ENCODE data around the gene OR2A7.
"Not testable (repeated sequence)": the region's sequence is repeated elsewhere in the genome, so short reads cannot be mapped to it uniquely, and the experiment has no call there.

OR2A7 gene

DNA sequence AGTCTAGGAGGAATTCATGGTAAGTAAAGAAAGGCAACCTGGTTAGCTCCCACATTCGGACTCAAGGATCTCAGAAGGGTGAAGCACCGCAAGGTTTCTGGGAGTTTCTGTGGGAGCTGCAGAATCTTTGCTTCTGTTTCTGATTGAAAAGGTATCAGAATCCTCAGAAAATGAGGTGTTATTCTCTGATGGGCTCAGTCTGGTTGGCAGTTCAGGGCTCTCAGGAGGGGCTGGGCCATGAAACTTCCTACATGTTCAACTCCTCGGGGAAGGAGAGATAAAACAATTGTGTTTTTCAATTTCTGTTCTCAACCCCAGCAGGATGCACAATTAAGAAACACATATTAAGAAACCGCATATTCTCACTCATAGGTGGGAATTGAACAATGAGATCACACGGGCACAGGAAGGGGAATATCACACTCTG lies 9.1 kb downstream of the OR2A7 start:
- Histone ChIP-seq H3K9me3 (ENCODE audit: control insufficient read depth, low read length) (no peaks in the 10 kb centered on the region), H3K4me1 (ENCODE audit: control insufficient read depth, insufficient read depth, low read length) (no peaks in the 10 kb centered on the region), H3K36me3 (ENCODE audit: control insufficient read depth, insufficient read depth, low read length) (no peaks in the 10 kb centered on the region), H3K4me3 (ENCODE audit: insufficient read depth, low read depth, low read length) (no peak overlapping the region), H3K27ac (ENCODE audit: insufficient read depth, low read depth, low read length, poor library complexity, severe bottlenecking) (no peak overlapping the region), H3K27me3 (ENCODE audit: control insufficient read depth, insufficient read depth, low read length, poor library complexity, severe bottlenecking) (no peaks in the 10 kb centered on the region)
- WGBS, 2 experiments = 84 to 92% methylated on average over 5 of the region's 5 CpGs

DNA sequence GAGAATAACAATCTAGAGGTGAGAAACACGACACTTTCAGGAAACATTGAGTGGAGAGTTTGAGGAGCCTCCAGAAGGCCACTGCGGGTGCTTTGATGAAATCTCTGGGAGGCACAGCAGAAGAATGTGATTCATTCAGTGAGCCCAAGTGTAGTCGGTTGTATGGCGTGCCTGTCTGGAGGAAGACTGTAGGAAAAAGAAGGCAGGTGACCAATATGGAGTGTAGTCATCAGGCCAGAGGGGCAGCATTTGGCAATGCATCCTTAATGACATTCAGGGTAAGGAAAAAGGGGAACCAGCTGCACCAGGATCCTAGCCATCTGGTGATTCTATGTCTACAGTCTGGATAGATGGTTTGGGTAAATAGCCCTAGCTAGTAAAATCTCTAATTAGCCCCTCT lies 12.3 kb downstream of the OR2A7 start:
- H3K4me1 ChIP-seq (ENCODE audit: control insufficient read depth, insufficient read depth, low read length); H3K27me3 ChIP-seq (ENCODE audit: control insufficient read depth, insufficient read depth, low read length, poor library complexity, severe bottlenecking); H3K27ac ChIP-seq (ENCODE audit: insufficient read depth, low read depth, low read length, poor library complexity, severe bottlenecking); H3K36me3 ChIP-seq (ENCODE audit: control insufficient read depth, insufficient read depth, low read length); H3K9me3 ChIP-seq (ENCODE audit: control insufficient read depth, low read length); H3K4me3 ChIP-seq (ENCODE audit: insufficient read depth, low read depth, low read length): not testable (repeated sequence)
- no CpG with 5 or more reads among the region's 4 CpGs for WGBS, 2 experiments

DNA sequence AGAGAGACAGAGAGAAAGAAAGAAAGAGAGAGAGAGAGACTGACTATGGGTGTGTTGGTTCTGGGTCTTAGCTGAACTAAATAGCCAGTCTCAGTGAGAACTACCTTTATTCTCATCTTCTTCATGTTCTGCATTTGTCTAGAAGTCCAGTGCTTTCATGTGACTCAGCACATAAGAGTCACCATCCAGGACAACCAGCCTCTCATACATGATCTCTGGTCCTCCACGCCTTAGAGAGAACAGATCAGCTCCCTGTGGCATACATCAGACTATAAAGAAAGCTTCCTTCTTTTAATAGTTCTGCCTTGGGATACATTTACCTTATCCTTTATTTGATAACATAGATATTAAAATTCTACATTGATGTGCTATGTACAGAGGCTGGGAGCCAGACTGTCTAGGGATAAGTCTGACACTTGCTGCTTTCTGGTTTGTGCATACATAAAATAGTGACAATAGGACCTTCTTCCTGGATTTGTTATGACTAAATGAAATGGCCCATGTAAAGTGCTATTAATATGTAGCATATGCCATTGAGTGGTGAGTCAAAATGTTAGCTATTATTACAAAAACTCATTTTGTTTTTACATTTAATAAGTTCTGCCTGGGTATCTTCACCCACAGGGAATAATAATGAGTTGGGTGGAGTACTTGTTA lies 16.8 kb downstream of the OR2A7 start:
- H3K9me3 ChIP-seq (ENCODE audit: control insufficient read depth, low read length); H3K27me3 ChIP-seq (ENCODE audit: control insufficient read depth, insufficient read depth, low read length, poor library complexity, severe bottlenecking); H3K36me3 ChIP-seq (ENCODE audit: control insufficient read depth, insufficient read depth, low read length); H3K4me3 ChIP-seq (ENCODE audit: insufficient read depth, low read depth, low read length); H3K27ac ChIP-seq (ENCODE audit: insufficient read depth, low read depth, low read length, poor library complexity, severe bottlenecking); H3K4me1 ChIP-seq (ENCODE audit: control insufficient read depth, insufficient read depth, low read length): not testable (repeated sequence)
- no CpG with 5 or more reads among the region's 1 CpG for WGBS, 2 experiments

DNA sequence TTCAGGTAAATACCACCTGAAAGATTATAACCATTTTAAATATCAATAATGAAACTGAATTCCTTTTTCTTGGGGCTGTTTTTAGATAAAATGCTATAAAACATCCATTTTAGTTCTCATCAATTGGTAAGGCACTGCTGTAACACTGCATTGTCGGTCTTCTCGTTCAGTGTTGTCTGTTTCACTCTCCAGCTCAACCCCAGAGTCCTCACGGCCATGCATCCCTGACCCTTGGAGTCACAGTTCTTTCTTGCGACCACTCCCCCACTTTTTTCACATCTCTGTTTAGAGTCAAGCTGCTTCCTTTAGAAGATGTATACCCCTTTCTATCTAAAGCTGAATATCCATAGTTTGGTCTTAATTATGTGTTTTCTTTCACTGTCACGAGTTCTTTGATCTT lies 17.6 kb downstream of the OR2A7 start:
- H3K4me3 ChIP-seq (ENCODE audit: insufficient read depth, low read depth, low read length); H3K27ac ChIP-seq (ENCODE audit: insufficient read depth, low read depth, low read length, poor library complexity, severe bottlenecking); H3K36me3 ChIP-seq (ENCODE audit: control insufficient read depth, insufficient read depth, low read length); H3K27me3 ChIP-seq (ENCODE audit: control insufficient read depth, insufficient read depth, low read length, poor library complexity, severe bottlenecking); H3K4me1 ChIP-seq (ENCODE audit: control insufficient read depth, insufficient read depth, low read length); H3K9me3 ChIP-seq (ENCODE audit: control insufficient read depth, low read length): not testable (repeated sequence)
- WGBS, 2 experiments = no CpG with 5 or more reads among the region's 5 CpGs

DNA sequence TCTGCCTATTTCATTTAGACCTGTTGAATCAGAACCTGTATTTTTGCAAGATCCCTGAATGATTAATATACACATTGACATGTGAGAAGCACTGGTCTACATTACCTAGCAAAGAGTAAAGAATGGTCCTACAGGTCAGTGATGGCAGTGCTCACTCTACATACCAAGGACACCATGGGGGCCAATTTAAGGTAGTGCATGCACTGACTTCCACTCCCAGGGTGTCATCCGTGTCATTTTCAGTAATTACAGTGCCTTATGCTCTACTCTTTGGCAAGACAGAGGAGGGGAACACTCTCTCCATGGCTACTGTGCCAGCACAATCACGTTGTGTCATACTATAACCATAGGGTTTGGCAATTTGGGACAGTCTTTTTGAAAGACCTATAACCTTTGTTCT lies 19.2 kb downstream of the OR2A7 start:
- WGBS, 2 experiments = no CpG with 5 or more reads among the region's 2 CpGs
- H3K36me3 ChIP-seq (ENCODE audit: control insufficient read depth, insufficient read depth, low read length); H3K27me3 ChIP-seq (ENCODE audit: control insufficient read depth, insufficient read depth, low read length, poor library complexity, severe bottlenecking); H3K4me1 ChIP-seq (ENCODE audit: control insufficient read depth, insufficient read depth, low read length); H3K9me3 ChIP-seq (ENCODE audit: control insufficient read depth, low read length); H3K27ac ChIP-seq (ENCODE audit: insufficient read depth, low read depth, low read length, poor library complexity, severe bottlenecking); H3K4me3 ChIP-seq (ENCODE audit: insufficient read depth, low read depth, low read length): not testable (repeated sequence)

DNA sequence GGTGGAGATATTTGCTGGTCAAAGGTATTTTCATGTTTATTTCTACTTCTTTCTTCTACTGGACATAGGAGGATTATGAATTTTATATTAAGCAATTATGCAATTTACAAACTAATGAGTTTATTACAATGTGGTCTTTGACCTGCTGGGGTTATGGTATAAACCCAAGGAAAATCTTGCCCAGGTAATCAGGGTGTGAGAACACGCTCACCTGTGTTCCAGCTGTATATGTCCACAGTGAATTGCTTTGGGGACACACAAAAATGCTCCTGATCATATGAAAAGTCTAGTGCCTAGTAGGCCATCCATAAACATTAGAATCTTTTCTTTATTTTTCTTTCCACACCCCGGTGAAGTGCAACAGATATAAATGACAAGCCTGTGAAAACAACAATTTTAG lies 25.2 kb downstream of the OR2A7 start, which contains the start of gene OR2A42:
Gene OR2A42, minus strand, starts transcription at position 241 of the 400 bp plus-strand sequence. CDS start 6,762 bp downstream, outside the sequence.
- not testable (repeated sequence) for H3K9me3 ChIP-seq (ENCODE audit: control insufficient read depth, low read length); H3K4me3 ChIP-seq (ENCODE audit: insufficient read depth, low read depth, low read length); H3K27me3 ChIP-seq (ENCODE audit: control insufficient read depth, insufficient read depth, low read length, poor library complexity, severe bottlenecking); H3K4me1 ChIP-seq (ENCODE audit: control insufficient read depth, insufficient read depth, low read length); H3K36me3 ChIP-seq (ENCODE audit: control insufficient read depth, insufficient read depth, low read length); H3K27ac ChIP-seq (ENCODE audit: insufficient read depth, low read depth, low read length, poor library complexity, severe bottlenecking)
- no CpG with 5 or more reads among the region's 2 CpGs for WGBS, 2 experiments

DNA sequence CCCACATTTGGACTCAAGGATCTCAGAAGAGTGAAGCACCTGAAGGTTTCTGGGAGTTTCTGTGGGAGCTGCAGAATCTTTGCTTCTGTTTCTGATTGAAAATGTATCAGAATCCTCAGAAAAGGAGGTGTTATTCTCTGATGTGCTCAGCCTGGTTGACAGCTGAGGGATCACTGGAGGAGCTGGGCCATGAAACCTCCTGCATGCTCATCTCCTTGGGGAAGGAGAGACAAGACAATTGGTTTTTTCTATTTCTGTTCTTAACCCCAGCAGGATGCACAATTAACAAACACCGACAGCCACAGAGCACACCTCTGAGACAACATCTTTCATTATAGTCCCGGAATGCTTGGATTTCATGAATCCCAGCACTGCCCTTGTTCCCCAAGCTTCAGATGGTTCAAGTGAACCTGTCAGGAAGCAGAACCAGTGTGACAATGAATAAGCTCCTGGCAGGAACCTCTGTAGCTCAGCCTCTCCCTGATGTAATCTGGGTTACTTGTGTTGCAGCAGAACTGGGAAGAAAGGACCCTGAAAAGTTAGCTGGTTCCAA lies 26.0 kb downstream of the OR2A7 start:
- not testable (repeated sequence) for H3K9me3 ChIP-seq (ENCODE audit: control insufficient read depth, low read length); H3K36me3 ChIP-seq (ENCODE audit: control insufficient read depth, insufficient read depth, low read length); H3K4me3 ChIP-seq (ENCODE audit: insufficient read depth, low read depth, low read length); H3K27ac ChIP-seq (ENCODE audit: insufficient read depth, low read depth, low read length, poor library complexity, severe bottlenecking); H3K27me3 ChIP-seq (ENCODE audit: control insufficient read depth, insufficient read depth, low read length, poor library complexity, severe bottlenecking); H3K4me1 ChIP-seq (ENCODE audit: control insufficient read depth, insufficient read depth, low read length)
- WGBS, 2 experiments = 43 to 44% methylated on average over 1 of the region's 2 CpGs

DNA sequence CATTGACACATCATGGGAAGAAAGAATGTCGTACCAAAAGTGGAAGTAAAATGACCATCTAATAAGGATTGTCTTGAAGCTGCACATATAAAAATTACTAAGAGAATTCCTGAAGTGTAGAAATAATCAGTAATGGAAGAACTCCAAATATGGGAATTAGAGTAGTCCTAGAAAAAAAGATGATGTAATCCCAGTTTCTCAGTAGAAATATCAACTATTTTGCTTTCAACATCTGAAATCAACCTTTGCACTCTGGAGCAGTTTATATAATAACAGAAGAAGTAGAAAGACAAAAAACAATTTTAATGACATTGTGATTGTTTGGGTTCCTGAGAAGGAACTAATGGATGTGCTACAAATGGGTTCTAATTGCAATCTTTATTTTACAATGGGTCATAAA lies 31.6 kb downstream of the OR2A7 start:
- not testable (repeated sequence) for H3K9me3 ChIP-seq (ENCODE audit: control insufficient read depth, low read length); H3K27ac ChIP-seq (ENCODE audit: insufficient read depth, low read depth, low read length, poor library complexity, severe bottlenecking); H3K4me3 ChIP-seq (ENCODE audit: insufficient read depth, low read depth, low read length); H3K4me1 ChIP-seq (ENCODE audit: control insufficient read depth, insufficient read depth, low read length); H3K36me3 ChIP-seq (ENCODE audit: control insufficient read depth, insufficient read depth, low read length); H3K27me3 ChIP-seq (ENCODE audit: control insufficient read depth, insufficient read depth, low read length, poor library complexity, severe bottlenecking)
- no CpG with 5 or more reads among the region's 1 CpG for WGBS, 2 experiments

DNA sequence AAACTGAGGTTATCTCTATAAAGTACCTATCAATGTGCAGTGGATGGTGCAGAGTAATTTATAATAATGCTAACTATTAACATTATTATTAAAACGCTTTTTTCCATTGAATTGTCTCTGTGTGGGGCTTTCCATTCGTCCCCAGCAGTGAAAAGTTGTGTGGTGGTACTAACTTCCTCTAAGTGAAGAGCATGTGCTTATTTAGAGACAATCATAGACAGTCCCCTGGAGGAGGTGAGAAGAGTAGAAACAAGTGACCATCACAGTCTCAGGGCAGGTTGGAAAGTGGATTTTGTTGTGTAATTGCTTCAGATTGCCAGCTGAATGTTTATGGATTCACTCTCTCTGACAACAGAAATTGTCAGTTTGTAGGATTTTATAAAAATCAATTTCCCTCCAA lies 33.6 kb downstream of the OR2A7 start:
- not testable (repeated sequence) for H3K9me3 ChIP-seq (ENCODE audit: control insufficient read depth, low read length); H3K27ac ChIP-seq (ENCODE audit: insufficient read depth, low read depth, low read length, poor library complexity, severe bottlenecking); H3K27me3 ChIP-seq (ENCODE audit: control insufficient read depth, insufficient read depth, low read length, poor library complexity, severe bottlenecking); H3K36me3 ChIP-seq (ENCODE audit: control insufficient read depth, insufficient read depth, low read length); H3K4me1 ChIP-seq (ENCODE audit: control insufficient read depth, insufficient read depth, low read length); H3K4me3 ChIP-seq (ENCODE audit: insufficient read depth, low read depth, low read length)
- WGBS, 2 experiments = no CpG with 5 or more reads among the region's 2 CpGs

DNA sequence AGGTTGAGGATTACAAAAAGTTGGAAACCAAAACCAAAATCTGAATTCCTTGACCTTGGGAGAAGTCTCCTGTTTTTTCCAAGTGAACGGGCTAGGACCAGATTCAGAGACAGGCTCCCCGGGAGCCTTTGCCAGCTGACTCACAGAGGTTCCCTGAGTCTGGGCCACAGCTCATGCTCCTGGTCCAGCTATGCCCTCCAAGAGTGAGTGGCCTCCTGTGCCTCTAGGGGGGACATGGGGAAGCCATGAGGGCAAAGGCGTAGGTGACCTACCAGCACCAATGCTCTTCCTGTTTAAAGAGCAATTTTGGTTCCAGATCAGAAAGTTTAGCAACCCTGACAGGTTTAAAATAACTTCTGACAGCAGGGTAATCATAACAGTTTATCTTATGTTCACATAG lies 35.8 kb downstream of the OR2A7 start:
- WGBS, 2 experiments = 75 to 96% methylated on average over 1 of the region's 3 CpGs
- not testable (repeated sequence) for H3K27me3 ChIP-seq (ENCODE audit: control insufficient read depth, insufficient read depth, low read length, poor library complexity, severe bottlenecking)

DNA sequence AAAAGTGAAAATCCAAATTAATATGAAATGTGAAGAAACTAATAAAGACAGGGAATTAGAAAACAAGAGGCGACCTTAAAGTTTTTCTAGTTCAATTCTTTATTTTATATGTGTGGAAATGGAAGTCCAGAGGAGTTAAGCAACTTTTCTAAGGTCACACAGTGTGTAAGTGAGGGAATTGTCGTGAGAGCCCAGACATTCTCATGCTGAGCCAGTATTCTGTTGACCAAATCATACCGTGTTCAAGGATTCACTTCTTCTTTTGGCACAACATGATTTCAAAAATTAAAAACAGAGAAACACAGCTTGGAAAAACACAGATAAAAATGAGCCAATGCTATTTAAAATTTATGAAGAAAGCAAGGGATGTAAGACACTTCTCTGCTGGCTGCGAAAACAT lies 37.7 kb downstream of the OR2A7 start:
- H3K27me3 ChIP-seq (ENCODE audit: control insufficient read depth, insufficient read depth, low read length, poor library complexity, severe bottlenecking); H3K4me3 ChIP-seq (ENCODE audit: insufficient read depth, low read depth, low read length); H3K27ac ChIP-seq (ENCODE audit: insufficient read depth, low read depth, low read length, poor library complexity, severe bottlenecking); H3K36me3 ChIP-seq (ENCODE audit: control insufficient read depth, insufficient read depth, low read length); H3K9me3 ChIP-seq (ENCODE audit: control insufficient read depth, low read length); H3K4me1 ChIP-seq (ENCODE audit: control insufficient read depth, insufficient read depth, low read length): not testable (repeated sequence)
- 97% methylated on average over 1 to 2 of the region's 4 CpGs for WGBS, 2 experiments

More for the DNA sequence above, 35.8 kb downstream of the OR2A7 start:
- H3K9me3 ChIP-seq (ENCODE audit: control insufficient read depth, low read length); H3K4me3 ChIP-seq (ENCODE audit: insufficient read depth, low read depth, low read length); H3K27ac ChIP-seq (ENCODE audit: insufficient read depth, low read depth, low read length, poor library complexity, severe bottlenecking); H3K36me3 ChIP-seq (ENCODE audit: control insufficient read depth, insufficient read depth, low read length); H3K4me1 ChIP-seq (ENCODE audit: control insufficient read depth, insufficient read depth, low read length): not testable (repeated sequence)
